ENCODE data around the gene SNRPB.
"Not testable (repeated sequence)": the region's sequence is repeated elsewhere in the genome, so short reads cannot be mapped to it uniquely, and the experiment has no call there.

The SNRPB gene

DNA sequence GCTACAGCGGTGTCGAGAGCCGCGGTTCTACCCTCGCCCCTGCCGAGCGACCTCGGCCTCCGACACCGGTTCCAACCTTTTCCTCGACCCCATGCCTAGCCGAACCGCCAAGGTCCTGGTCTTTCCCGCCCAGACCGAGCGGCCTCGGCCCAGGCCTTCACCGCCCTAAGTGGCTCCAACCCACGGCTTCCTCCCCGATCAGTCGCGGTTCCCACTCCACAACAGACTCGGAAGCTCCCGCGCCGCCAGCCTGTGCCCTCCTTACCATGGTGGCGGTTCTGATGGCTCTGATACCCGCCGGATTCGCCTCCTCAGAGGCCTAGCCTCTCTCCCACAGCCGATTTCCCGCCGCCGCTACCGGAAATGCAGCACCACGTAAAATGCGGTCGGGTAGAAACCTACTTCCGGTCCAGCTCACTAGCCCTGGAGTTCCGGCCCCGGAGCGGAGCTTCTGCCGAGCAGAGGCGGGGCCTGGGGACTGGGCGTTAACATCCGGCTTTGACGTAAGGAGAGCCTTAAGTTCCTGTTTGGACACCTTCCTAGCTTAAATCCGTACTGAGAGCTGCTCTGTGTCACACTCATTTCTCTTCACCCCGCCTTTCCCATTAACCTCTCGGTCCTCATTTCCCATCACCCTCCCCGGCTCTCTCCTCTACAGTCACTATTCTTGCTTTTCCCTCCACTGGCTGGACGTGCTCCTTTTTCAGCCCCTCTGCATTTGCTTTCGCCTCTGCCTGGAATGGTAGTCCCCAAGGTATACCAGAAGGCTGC is at the start of gene SNRPB:
SNRPB (minus strand) TSS at position 367 of the 771 bp plus-strand sequence; CDS start at position 268, 99 bp downstream.
- peak; percentile 97 for DNase-seq

DNA sequence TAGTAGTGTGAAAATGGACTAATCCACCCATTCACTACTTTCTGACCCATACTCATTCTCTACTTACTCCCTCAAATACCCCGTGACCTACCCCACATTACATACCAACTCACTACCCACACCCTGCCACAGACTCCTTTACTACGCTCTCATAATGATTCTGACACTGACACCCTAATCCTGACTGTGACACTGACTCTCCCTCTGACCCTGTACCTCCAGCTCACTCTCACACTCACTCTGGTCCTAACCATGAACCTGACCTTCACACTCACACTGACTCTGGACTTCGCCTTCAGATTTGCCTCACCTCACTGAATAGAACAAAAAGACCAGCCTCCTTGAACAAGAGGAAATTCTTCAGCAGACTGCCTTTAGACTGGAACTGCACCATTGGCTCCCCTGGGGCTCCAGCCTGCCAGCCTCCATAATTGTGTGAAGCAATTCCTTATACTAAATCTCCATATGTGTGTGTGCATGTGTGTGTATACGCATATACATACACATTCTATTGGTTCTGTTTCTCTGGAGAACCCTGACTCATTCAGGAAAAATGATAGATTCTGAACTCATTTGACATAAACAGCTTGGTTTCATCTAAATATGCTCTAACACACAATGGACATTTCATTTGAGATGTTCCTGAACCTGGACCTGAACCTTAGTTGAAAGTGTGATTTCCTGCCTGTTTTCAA is 48.7 kb upstream of the SNRPB start:
- no peak for DNase-seq

DNA sequence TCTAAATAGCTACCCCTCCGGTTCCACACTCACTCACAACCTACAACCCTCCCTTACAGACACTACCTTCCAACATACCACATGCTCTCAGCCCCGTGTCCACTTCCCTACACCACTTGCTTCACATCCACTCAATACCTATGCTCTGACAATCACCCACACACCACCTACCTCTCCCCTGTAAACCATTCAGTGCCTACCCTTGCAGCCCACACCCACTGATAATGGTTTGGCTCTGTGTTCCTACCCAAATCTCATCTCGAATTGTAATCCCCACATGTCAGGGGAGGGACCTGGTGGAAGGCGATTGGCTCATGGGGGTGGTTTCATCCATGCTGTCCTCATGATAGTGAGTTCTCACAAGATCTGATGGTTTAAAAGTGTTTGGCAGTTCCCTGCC is 48.0 kb upstream of the SNRPB start:
- DNase-seq, result no peak

DNA sequence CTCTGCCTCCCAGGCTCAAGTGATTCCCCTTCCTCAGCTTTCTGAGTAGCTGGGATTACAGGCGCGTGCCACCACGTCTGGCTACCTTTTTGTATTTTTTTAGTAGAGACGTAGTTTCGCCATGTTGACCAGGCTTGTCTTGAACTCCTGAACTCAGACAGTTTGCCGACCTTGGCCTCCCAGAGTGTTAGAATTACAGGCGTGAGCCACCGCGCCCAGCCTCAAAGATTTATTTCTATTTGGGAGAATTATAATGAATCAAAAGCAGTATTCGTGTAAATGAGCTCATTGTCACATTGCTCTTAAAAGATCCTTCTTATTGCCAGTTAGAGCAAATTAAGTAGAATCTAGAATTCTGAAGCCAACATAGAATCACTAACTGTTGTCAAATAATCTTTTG is 47.5 kb upstream of the SNRPB start:
- no peak for DNase-seq

DNA sequence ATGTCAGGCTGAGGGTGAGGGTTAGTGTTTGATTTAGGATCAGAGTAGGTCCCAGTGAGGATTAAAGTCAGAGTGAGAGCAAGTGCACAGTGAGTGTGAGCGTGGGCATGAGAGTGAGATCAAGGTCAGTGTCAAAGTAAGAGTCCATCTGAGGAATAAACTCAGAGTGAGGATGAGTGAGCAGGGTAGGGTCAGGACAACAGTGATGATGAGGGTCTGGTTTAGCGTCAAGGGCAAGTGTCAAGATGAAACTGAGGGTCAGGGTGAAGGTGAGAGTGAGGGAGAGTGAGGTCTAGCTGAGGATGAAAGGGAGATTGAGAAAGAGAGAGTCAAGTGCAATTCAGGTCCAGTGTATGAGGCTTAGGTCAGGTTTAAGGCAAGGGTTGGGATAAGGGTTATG is 45.8 kb upstream of the SNRPB start:
- no peak for DNase-seq

DNA sequence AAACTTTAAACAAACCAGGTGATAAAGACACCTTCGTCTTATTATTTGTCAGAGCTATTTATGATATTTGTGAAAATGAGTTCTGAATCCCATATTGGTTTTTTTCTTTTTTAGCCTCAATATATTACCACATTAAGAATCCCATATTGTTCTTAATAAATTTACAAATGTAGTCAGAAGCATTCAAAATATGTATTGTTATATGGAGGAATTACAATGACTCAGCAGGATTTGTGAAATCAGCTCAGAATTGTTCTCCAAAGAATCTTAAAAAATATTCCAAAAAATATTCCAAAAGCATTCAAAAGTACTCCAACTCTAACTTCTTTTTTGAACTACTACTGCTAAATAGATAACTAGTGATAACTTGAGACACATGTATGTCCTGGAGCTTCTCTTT is 44.6 kb upstream of the SNRPB start:
- no peak for DNase-seq

DNA sequence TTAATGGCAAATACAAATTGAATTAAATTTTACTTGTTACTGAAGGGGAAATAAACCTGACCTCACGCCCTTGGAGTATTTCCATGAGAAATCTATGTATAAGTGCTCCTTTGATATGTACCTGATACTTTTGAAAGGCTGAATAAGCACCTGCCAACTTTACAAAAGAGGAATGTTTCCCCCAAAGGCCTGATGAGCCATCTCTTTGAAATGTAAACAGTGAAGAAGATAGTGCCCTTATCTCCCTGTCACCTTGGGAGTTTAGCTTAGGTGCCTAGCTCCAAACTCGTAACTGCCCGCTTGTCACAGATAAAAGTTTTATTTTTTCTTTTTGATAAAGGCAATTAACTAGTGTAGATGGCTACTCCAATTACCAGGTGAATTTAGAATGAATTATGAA is 39.2 kb upstream of the SNRPB start:
- no peak for DNase-seq

DNA sequence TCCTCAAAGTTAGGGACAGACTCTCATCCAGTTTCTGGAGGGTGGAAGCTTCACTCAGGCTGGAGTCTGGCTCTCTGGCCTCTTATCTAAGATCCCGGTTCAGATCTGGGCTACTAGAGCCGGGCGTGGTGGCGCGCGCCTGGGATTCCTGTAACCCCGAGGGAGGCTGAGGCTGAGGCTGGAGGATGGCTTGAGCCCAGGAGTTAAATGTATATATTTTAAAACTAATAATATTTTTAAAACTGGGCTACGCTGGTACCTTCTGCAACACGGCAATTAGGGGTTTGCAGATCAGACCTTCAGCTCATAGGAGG is 38.8 kb upstream of the SNRPB start:
- DNase-seq, result no peak

DNA sequence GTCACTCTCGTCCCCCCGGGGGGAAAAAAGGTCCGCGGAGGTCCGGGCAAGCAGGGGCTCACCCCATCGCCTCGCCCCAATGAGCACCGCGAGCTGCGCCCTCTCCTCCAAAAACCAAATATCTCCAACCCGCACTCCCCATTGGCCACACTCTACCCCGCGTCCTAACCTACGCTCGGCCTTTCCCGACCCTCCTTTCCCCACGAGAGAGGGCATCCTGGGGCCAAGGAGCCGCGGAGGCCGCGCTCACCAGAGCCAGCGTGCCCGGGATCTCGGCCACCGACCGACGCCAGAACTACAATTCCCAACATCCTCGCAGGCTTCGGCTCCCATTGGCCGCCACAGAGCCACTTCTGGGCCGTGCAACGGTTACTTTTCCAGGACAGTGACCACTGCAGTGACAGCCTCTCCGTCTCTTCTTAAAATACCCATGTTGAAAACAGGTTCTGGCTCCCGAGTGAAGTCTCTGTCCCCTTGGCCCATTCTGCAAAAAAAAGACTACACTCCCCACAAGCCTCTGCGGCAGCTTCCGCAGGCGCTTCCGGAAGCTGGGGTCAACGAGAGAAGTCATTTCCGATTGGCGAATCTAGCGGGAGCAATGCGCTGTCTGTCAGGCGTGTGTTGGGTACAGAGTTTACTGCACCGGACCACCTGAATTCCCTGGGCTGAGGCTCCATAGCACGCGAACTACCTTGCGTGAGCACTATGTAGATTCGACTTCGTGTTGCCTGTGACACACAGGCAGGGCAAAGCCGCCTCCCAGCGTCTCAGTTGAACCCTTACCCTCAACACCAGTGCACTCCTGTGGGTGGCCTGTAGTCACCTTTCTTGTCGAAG is 38.3 kb upstream of the SNRPB start, which contains the start of gene ZNF343:
ZNF343 (minus strand) TSS at position 285 of the 837 bp plus-strand sequence. CDS start 15,020 bp downstream, outside the sequence.
- DNase-seq, result peak; percentile 77 to 80

DNA sequence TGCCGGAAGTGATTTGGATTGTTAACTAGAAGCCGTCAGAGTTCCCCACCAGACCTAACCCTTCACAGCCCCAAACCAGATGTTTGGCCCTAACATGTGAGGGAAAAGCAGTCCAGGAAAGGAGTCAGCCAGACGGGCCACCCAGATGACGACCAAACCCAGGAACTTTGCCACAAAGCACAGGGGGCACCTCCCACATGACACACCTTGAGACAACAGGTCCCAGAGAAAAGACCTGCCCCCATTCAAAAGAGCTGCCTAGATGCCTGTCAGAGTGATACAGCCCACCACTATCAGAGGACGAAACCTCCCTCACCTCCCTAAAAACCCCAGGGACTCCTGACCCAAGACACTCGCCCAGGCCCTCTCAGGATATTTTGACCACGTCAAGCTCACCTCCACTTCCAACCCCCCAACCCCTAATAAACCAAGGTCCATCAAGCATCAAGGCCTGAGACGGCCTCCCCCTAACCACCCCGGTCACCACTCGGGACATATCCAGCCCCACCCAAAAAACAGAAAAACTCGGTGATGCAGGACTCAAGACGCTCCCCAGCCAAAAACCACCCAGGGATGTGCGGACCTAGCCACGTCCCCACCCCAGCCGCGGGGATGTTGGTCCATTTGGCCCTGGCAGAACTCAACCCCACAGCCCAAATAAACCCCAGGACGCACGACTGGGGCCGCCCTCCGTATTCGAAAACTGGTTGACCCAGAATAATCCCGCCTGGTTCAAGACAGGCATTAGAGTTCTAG is 37.5 kb upstream of the SNRPB start:
- no peak for DNase-seq

DNA sequence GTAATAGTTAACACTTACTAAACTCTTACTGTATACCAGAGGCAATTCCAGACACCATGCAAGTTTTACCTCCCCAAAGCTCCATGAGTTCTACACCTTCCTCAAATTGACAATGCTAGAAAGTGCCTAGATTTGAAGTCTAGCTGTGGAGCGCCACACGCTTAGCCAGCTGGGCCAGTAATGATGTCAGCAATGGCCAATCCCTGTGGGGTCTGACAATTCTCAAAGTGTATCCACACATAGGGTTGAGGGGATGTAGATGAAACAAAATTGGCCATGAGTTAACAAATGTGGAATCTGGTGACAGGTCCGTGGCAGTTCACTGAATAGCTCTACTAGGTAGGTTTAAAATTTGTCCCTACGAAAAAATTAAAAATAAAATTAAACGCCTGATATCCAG is 36.9 kb upstream of the SNRPB start:
- no peak for DNase-seq

DNA sequence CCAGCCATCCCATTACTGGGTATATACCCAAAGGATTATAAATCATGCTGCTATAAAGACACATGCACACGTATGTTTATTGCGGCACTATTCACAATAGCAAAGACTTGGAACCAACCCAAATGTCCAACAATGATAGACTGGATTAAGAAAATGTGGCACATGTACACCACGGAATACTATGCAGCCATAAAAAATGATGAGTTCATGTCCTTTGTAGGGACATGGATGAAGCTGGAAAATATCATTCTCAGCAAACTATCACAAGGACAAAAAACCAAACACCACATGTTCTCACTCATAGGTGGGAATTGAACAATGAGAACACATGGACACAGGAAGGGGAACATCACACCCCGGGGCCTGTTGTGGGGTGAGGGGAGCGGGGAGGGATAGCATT is 35.8 kb upstream of the SNRPB start:
- not testable (repeated sequence) for DNase-seq

DNA sequence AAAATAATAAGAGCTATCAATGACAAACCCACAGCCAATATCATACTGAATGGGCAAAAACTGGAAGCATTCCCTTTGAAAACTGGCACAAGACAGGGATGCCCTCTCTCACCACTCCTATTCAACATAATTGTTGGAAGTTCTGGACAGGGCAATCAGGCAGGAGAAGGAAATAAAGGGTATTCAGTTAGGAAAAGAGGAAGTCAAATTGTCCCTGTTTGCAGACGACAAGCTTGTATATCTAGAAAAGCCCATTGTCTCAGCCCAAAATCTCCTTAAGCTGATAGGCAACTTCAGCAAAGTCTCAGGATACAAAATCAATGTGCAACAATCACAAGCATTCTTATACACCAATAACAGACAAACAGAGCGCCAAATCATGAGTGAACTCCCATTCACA is 34.2 kb upstream of the SNRPB start:
- DNase-seq, result not testable (repeated sequence)

DNA sequence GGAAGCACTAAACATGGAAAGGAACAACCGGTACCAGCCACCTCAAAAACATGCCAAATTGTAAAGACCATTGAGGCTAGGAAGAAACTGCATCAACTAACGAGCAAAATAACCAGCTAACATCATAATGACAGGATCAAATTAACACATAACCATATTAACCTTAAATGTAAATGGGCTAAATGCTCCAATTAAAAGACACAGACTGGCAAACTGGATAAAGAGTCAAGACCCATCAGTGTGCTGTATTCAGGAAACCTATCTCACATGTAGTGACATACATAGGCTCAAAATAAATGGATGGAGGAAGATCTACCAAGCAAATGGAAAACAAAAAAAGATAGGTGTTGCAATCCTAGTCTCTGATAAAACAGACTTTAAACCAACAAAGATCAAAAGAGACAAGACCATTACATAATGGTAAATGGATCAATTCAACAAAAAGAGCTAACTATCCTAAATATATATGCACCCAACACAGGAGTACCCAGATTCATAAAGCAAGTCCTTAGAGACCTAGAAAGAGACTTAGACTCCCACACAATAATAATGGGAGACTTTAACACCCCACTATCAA is 32.3 kb upstream of the SNRPB start:
- not testable (repeated sequence) for DNase-seq

DNA sequence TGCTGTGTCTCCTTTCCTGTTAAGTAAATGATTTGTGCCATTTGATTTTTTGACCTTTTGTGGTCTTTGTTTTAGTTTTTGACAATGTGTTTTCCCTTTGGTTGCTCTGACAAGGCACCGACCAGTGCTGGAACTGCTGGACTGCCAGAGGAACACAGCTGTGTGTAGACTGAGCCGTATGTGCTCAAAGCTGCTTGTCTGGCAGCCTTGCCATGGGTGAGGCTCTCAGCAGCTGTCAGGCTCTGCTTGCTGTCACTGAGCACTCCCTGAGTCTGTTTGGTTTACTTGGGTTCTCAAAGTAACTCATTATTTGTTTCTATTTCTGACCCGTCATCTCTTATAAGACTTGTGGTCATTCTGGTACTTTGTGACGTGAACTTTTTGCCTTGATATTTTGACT is 15.1 kb upstream of the SNRPB start:
- no peak for DNase-seq

DNA sequence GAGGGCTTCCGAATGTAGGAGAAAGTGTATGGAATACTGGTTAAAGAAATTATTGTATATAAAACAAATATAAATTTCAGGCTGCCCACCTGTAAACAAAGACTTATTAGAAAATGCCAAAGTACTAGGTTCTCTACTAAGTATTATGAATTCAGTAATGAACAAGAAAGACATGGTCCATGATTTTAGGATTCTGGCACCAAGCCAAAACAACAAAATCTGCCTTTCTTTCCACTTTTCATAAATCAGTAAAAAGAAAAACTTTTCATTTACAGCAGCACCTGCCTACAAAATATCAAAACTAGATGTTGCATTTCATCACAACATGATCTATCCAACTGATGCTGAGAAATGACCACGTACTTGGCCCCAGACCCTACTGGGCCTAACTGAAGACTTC is 14.5 kb upstream of the SNRPB start:
- no peak for DNase-seq

DNA sequence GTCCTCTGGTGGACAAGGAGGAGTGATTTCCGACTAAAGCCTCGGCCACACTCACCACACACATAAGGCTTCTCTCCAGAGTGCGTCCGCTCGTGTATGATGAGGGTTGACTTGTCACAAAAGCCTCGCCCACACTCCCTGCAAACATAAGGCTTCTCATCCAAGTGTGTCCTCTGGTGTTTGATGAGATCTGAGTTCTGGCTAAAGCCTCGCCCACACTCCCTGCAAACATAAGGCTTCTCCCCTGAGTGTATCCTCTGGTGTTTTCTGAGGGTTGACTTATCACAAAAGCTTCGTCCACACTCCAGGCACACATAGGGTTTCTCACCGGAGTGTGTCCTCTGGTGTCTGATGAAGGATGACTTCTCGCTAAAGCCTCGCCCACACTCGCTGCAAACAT is 12.9 kb upstream of the SNRPB start:
- DNase-seq, result no peak

DNA sequence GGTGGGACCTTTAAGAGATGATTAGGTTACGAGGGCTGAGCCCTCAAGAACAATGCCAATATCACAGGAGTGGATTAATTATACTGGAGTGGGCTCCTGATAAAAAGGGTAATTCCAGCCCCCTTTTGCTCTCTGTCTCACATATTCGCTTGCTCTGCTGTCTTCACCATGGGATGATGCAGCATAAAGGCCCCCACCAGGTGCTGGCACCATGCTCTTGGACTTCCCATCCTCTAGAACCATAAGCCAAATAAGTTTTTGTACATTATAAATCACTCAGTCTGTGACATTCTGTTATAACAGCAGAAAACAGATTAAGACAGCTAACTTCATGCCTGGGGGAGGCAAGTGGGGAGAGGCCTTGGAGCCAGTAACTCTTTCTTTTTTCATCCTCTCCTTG is 9.8 kb upstream of the SNRPB start:
- DNase-seq, result no peak

DNA sequence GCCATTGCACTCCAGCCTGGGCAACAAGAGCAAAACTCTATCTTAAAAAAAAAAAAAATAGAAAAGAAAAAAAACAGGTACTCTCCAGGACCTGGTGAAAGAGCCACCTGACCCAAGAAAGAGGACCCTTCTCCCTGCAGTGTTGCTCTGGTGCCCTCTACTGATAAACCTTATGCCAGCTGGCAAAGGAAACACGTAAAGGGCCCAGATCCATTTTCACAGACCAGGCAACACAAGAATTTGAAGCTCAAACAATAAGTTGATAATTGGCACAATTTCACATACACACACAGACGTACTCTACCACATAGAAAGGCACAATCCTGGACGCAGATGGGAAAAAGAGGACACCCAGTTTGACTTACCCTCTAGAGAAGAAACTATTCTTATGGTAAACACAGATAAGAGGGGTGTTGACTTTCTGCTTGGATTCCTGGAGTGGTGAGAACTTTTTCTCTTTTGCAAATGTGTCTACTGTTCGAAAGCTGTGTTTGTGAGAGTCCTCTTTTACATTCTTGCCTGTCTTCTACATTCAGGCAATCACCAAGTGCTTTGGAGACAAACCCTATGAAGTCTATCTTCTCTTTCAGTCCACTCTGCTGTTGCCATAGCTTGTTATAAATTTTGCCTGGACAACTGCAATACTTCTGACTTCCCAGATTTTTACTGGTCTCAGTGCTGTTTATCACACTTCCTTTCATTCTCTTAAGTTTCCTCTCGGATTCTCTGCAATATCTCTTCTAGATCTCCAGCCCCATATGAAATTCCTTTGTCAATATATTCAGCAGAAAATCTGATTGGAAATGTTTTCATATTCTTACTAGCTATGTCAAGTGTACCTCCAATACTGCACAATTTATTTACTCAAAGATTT is 6.4 kb upstream of the SNRPB start:
- no peak for DNase-seq

DNA sequence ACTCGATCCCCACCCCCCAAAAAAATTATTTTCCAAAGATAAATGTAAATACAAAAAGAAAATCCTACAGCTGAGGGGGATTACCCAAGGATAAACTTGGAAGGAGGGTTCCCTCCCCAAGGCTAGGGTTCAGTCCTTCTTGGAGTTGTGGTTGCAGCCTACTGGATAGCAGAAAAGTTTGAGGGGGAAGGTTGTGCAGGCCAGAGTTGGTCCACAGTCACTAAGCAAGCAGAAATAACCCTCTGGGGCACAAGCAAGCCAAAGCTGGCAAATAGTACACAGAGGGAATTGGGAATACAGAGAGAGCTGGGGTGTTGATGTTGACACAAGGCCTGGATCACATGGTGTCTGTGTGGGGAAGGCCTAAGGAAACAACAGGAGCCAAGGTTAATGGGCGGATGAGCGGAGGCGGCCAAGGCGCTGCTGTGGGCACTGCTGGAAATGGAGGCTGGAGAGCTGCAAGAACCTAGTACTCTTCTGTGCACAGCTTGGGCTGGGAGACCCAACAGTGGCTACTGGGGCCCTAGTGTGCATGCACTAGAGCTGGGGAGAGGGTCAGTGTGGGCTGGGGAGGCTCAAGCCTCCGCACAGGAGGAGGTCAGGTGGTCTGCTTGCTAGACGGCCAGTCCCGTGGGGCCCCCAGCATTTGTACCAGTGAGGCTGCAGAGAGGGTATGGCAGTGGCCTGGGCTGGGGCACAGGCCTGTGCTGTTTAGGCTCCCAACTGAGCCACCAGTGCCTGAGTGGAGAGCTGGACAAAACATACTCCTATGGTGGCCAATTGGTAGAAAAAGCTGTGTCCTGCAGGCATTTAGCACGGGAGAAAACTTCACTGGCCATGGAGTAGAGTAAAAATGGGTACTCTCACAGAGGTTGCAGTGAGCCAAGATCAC is 5.5 kb upstream of the SNRPB start:
- DNase-seq, result no peak
